HG03060 (cell line): ENCODE results near the gene BRD4.

Source experiments
- ATAC-seq: cut with Tn5 transposase; IDR thresholded peaks from one replicate; pipeline ENCODE4 v1.9.1; 2021; ENCODE audit warnings: low read depth, moderate number of reproducible peaks; ENCODE audit not compliant: unreplicated experiment

BRD4 gene

GRCh38 chr19:15268192-15268927 is 64.0 kb downstream of the BRD4 start:
- ATAC-seq, result no peak

- no peak for ATAC-seq
Observed at GRCh38 chr19:15266683-15267082, 65.7 kb downstream of the BRD4 start.

DNA sequence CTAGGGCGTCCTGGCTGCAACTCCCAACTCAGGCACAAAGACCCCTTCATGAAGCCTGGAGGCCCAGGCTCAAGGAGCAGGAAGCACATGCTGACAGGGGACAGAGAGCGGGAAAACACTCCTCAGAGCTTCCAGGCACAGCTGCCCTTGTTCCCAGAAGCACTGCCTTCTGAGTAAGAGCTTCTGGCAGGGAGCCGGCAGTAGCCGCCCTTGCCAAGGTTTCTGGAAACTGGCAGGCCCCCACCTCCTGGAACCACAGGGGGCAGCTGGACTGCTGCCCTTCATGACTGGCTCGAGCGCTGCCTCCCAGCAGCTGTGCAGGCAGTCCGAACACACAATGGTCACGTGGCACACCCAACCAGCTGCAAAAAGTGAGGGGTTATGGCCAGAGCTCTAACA is 66.5 kb downstream of the BRD4 start:
- no peak for ATAC-seq

- no peak for ATAC-seq
Observed at GRCh38 chr19:15265214-15265849, 67.0 kb downstream of the BRD4 start.

GRCh38 chr19:15264933-15265206 is 67.5 kb downstream of the BRD4 start:
- ATAC-seq, result no peak

GRCh38 chr19:15264061-15264932 is 68.0 kb downstream of the BRD4 start:
- no peak for ATAC-seq

GRCh38 chr19:15263361-15263985 is 68.9 kb downstream of the BRD4 start:
- ATAC-seq, result no peak

DNA sequence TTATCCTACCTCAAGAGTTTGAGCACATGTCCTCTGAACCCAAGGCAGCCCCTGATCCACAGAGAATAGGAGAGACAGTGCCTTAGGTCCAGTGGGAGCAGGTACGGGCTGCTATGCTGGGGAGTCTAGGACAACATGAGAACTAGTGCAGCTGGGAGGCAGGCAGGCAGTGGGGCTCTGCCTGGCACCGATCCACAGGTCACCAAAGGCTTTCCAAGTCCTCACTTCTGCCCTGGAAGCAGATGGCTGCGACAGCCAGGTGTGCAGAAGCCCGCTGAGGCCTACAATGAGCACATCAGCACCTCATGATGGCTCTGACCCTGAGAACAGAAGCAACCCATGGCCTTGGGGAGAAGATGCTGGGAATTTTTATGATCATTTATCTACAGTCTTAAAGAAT is 70.3 kb downstream of the BRD4 start:
- ATAC-seq, result no peak

GRCh38 chr19:15260939-15261338 is 71.4 kb downstream of the BRD4 start:
- no peak for ATAC-seq

DNA sequence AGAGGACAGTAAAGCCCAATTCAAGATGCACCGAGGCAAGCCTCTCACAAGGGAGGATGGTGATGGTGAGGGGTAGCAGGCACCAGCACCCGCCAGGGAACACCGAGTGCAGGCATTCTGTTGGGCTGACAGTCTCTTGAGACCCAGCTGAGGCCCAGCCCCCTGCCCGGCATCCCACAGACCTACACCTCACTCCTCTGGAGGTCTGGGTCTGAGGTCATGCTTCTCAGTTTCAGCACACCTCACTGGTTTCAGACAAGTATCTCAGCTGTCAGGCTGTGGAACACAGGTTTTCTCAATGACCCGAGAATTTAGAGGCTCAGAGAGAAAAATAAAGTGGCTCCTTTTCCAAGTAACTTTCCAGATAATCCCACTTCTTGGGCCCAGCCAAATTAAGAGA is 72.4 kb downstream of the BRD4 start:
- ATAC-seq, result no peak

GRCh38 chr19:15257782-15258181 is 74.6 kb downstream of the BRD4 start:
- no peak for ATAC-seq

DNA sequence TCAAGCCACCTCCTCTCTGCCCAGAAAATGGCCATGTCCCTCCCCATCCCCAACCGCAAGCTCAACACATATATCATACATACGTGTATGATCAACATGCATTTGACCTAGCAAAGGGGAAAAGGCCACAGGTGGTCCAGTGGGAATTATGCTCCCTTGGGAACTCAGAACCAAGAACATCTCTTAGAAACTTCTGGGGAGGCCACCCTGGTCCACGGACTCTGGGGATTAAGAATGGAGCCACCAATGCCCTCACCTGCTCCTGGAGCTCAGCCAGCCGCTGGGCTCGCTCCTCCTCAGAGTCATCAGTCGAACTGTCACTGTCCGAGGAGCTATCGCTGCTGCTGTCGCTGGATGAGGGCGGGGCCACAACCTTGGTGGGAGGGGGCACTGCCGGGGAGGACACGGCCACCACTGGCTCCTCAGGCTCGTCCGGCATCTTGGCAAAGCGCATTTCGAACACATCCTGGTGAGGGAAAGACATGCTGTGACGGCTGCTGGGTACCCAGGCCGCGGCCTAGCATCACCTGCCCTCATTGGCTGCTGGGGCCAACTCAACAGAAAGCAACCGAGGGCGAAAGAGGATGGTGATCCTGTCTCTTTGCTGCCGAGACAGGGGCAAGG is 75.5 kb downstream of the BRD4 start:
- no peak for ATAC-seq

- no peak for ATAC-seq
Observed at GRCh38 chr19:15255359-15255990, 76.9 kb downstream of the BRD4 start.

- ATAC-seq, result no peak
Observed at GRCh38 chr19:15254547-15254946, 77.8 kb downstream of the BRD4 start.

GRCh38 chr19:15253513-15253912 is 78.8 kb downstream of the BRD4 start:
- no peak for ATAC-seq

GRCh38 chr19:15253061-15253460 is 79.3 kb downstream of the BRD4 start:
- ATAC-seq, result no peak

GRCh38 chr19:15252398-15253018 is 79.8 kb downstream of the BRD4 start:
- ATAC-seq, result no peak

- ATAC-seq, result no peak
Observed at GRCh38 chr19:15251749-15252397, 80.5 kb downstream of the BRD4 start.

- no peak for ATAC-seq
Observed at GRCh38 chr19:15251010-15251748, 81.2 kb downstream of the BRD4 start.
